Measurements from ENCODE around the gene WDFY2. TPM values are rescaled to one million over a fixed set of nuclear protein-coding genes. Genes with fewer than 3 reads are reported as not detected.

The WDFY2 gene
- total RNA-seq, 4 donors from 2014 or later = 7.7 to 23.3 (median 18.2) TPM

- Histone ChIP-seq H3K27me3 (no peaks in the 10 kb centered on the region), H3K4me3 (no peak overlapping the region), H3K4me1 (peaks cover 4 to 74% (median 20%) of the 10 kb centered on the region in 3 donors), H3K9me3 (no peaks in the 10 kb centered on the region), H3K36me3 (peaks cover 0 to 3% (median 0%) of the 10 kb centered on the region in 3 donors), H3K27ac (no peak overlapping the region)
- TF ChIP-seq CTCF (IDR thresholded peaks at IDR 0.05) (no peak), POLR2A (IDR thresholded peaks at IDR 0.05) (no peak)
- WGBS, 2 donors = 65 to 77% methylated on average over 3 of the region's 3 CpGs
- no peak for DNase-seq
- intact Hi-C loops (cut with DNase I) = no loop called here
Observed at GRCh38 chr13:51594432-51594831, 10.2 kb downstream of the WDFY2 start.

- TF ChIP-seq CTCF (IDR thresholded peaks at IDR 0.05) (no peak), POLR2A (IDR thresholded peaks at IDR 0.05) (no peak)
- no peak overlapping the region for H3K4me3 ChIP-seq
- H3K9me3 ChIP-seq = no peaks in the 10 kb centered on the region
- no peaks in the 10 kb centered on the region for H3K27me3 ChIP-seq
- peaks cover 0 to 6% (median 0%) of the 10 kb centered on the region in 3 donors for H3K36me3 ChIP-seq
- no peak for DNase-seq
- H3K4me1 ChIP-seq = peaks cover 4 to 74% (median 16%) of the 10 kb centered on the region in 3 donors
- WGBS, 2 donors = 77 to 97% methylated on average over 3 of the region's 3 CpGs
- intact Hi-C loops (cut with DNase I) = no loop called here
- no peak overlapping the region for H3K27ac ChIP-seq
Observed at GRCh38 chr13:51595416-51595815, 11.2 kb downstream of the WDFY2 start.

GRCh38 chr13:51596541-51596940 lies 12.3 kb downstream of the WDFY2 start:
- H3K36me3 ChIP-seq = peaks cover 0 to 10% (median 0%) of the 10 kb centered on the region in 3 donors
- no peaks in the 10 kb centered on the region for H3K9me3 ChIP-seq
- H3K27me3 ChIP-seq = no peaks in the 10 kb centered on the region
- no peak overlapping the region for H3K27ac ChIP-seq
- TF ChIP-seq POLR2A (IDR thresholded peaks at IDR 0.05) = no peak
- TF ChIP-seq CTCF (IDR thresholded peaks at IDR 0.05) = no peak
- intact Hi-C loops (cut with DNase I) = no loop called here
- no peak overlapping the region for H3K4me3 ChIP-seq
- no peak for DNase-seq
- WGBS, 2 donors = 42 to 48% methylated on average over 2 of the region's 2 CpGs
- H3K4me1 ChIP-seq = peaks cover under 1 to 70% (median 7%) of the 10 kb centered on the region in 3 donors

- intact Hi-C loops (cut with DNase I) = no loop called here
- Histone ChIP-seq H3K4me1 (peaks cover 0 to 78% (median 5%) of the 10 kb centered on the region in 3 donors), H3K27ac (no peak overlapping the region), H3K9me3 (no peaks in the 10 kb centered on the region), H3K27me3 (no peaks in the 10 kb centered on the region), H3K36me3 (peaks cover 0 to 10% (median 0%) of the 10 kb centered on the region in 3 donors), H3K4me3 (no peak overlapping the region)
- DNase-seq = no peak
- TF ChIP-seq CTCF (IDR thresholded peaks at IDR 0.05) (peak in 1 of 6 experiments; percentile 25), POLR2A (IDR thresholded peaks at IDR 0.05) (no peak)
Observed at GRCh38 chr13:51599444-51600176, 15.3 kb downstream of the WDFY2 start.

GRCh38 chr13:51600703-51601102 lies 16.4 kb downstream of the WDFY2 start:
- H3K27ac ChIP-seq = no peak overlapping the region
- no peak overlapping the region for H3K4me3 ChIP-seq
- peaks cover 0 to 74% (median 5%) of the 10 kb centered on the region in 3 donors for H3K4me1 ChIP-seq
- WGBS, 2 donors = 86 to 96% methylated on average over 3 of the region's 3 CpGs
- peaks cover 0 to 6% (median 0%) of the 10 kb centered on the region in 3 donors for H3K36me3 ChIP-seq
- no peak for DNase-seq
- no peaks in the 10 kb centered on the region for H3K9me3 ChIP-seq
- TF ChIP-seq POLR2A (IDR thresholded peaks at IDR 0.05) (no peak), CTCF (IDR thresholded peaks at IDR 0.05) (no peak)
- intact Hi-C loops (cut with DNase I) = no loop called here
- H3K27me3 ChIP-seq = no peaks in the 10 kb centered on the region
